Measurements from ENCODE around the gene NFYC. TPM values are rescaled to one million over a fixed set of nuclear protein-coding genes. Genes with fewer than 3 reads are reported as not detected.

NFYC gene
- total and polyA plus RNA-seq, 2 experiments from 2014 or later: 23.7 to 28.3 TPM

GRCh38 chr1:40689737-40690136 lies 1.8 kb upstream of the NFYC start:
- no peak overlapping the region for H2AFZ ChIP-seq
- no peak overlapping the region for H3K27ac ChIP-seq
- H3K9me3 ChIP-seq (ENCODE audit: low read depth): no peaks in the 10 kb centered on the region
- H3K9ac ChIP-seq: no peak overlapping the region
- H4K20me1 ChIP-seq (ENCODE audit: insufficient read depth): no peaks in the 10 kb centered on the region
- H3K4me3 ChIP-seq: no peak overlapping the region
- no peaks in the 10 kb centered on the region for H3K27me3 ChIP-seq (replicated peaks; ENCODE audit: insufficient read depth)
- TF ChIP-seq EZH2phosphoT487 (IDR thresholded peaks at IDR 0.05; ENCODE audit: insufficient read depth, low read depth): no peak
- no peak for TF ChIP-seq EZH2 (IDR thresholded peaks at IDR 0.05; ENCODE audit: insufficient read depth, poor library complexity, severe bottlenecking)
- peaks cover 15% of the 10 kb centered on the region for H3K4me1 ChIP-seq (ENCODE audit: insufficient read depth)
- no peaks in the 10 kb centered on the region for H3K36me3 ChIP-seq (ENCODE audit: low read depth)
- H3K79me2 ChIP-seq (ENCODE audit: insufficient read depth): peaks cover 34% of the 10 kb centered on the region
- no peaks in the 10 kb centered on the region for H3K9me2 ChIP-seq (ENCODE audit: insufficient read depth)
- no peak overlapping the region for H3K4me2 ChIP-seq (ENCODE audit: unreplicated experiment)
- in situ Hi-C loops (cut with MboI): no loop called here
- 27 to 30% methylated on average over 1 of the region's 1 CpG for WGBS, 2 experiments (ENCODE audit: low coverage in 1 of 2, low lambda C conversion rate in 2 of 2, missing lambda C conversion rate in 2 of 2)
- no peak for DNase-seq
- peaks cover 37% of the 10 kb centered on the region for H3F3A ChIP-seq (ENCODE audit: insufficient read depth)

- Histone ChIP-seq H3K79me2 (ENCODE audit: insufficient read depth) (peaks cover 46% of the 10 kb centered on the region), H3K4me2 (ENCODE audit: unreplicated experiment) (peak overlapping the region; percentile 96), H3K27me3 (replicated peaks; ENCODE audit: insufficient read depth) (no peaks in the 10 kb centered on the region), H3K4me1 (ENCODE audit: insufficient read depth) (peaks cover 15% of the 10 kb centered on the region), H3K9me2 (ENCODE audit: insufficient read depth) (no peaks in the 10 kb centered on the region), H3K27ac (peak overlapping the region; percentile 93), H3F3A (ENCODE audit: insufficient read depth) (peaks cover 37% of the 10 kb centered on the region), H3K36me3 (ENCODE audit: low read depth) (no peaks in the 10 kb centered on the region), H3K4me3 (peak overlapping the region; percentile 95), H3K9me3 (ENCODE audit: low read depth) (no peaks in the 10 kb centered on the region), H3K9ac (peak overlapping the region; percentile 99), H2AFZ (peak overlapping the region; percentile 92), H4K20me1 (ENCODE audit: insufficient read depth) (no peaks in the 10 kb centered on the region)
- in situ Hi-C loops (cut with MboI): no loop called here
- WGBS, 2 experiments (ENCODE audit: low coverage in 1 of 2, low lambda C conversion rate in 2 of 2, missing lambda C conversion rate in 2 of 2): 25 to 28% methylated on average over 18 of the region's 18 CpGs
- no peak for DNase-seq
- TF ChIP-seq EZH2phosphoT487 (IDR thresholded peaks at IDR 0.05; ENCODE audit: insufficient read depth, low read depth): no peak
- no peak for TF ChIP-seq EZH2 (IDR thresholded peaks at IDR 0.05; ENCODE audit: insufficient read depth, poor library complexity, severe bottlenecking)
Measured at GRCh38 chr1:40690771-40691537, 550 bp upstream of the NFYC start.

GRCh38 chr1:40692429-40692895 lies 958 bp downstream of the NFYC start:
- peaks cover 37% of the 10 kb centered on the region for H3F3A ChIP-seq (ENCODE audit: insufficient read depth)
- peak; percentile 64 for DNase-seq
- peaks cover 15% of the 10 kb centered on the region for H3K4me1 ChIP-seq (ENCODE audit: insufficient read depth)
- H3K36me3 ChIP-seq (ENCODE audit: low read depth): no peaks in the 10 kb centered on the region
- peaks cover 61% of the 10 kb centered on the region for H3K79me2 ChIP-seq (ENCODE audit: insufficient read depth)
- no peaks in the 10 kb centered on the region for H4K20me1 ChIP-seq (ENCODE audit: insufficient read depth)
- no peaks in the 10 kb centered on the region for H3K9me2 ChIP-seq (ENCODE audit: insufficient read depth)
- H2AFZ ChIP-seq: peak overlapping the region; percentile 92
- H3K9me3 ChIP-seq (ENCODE audit: low read depth): no peaks in the 10 kb centered on the region
- in situ Hi-C loops (cut with MboI): no loop called here
- peak overlapping the region; percentile 99 for H3K9ac ChIP-seq
- H3K27me3 ChIP-seq (replicated peaks; ENCODE audit: insufficient read depth): no peaks in the 10 kb centered on the region
- H3K27ac ChIP-seq: peak overlapping the region; percentile 93
- H3K4me3 ChIP-seq: peak overlapping the region; percentile 95
- peak overlapping the region; percentile 96 for H3K4me2 ChIP-seq (ENCODE audit: unreplicated experiment)
- WGBS, 2 experiments (ENCODE audit: low coverage in 1 of 2, low lambda C conversion rate in 2 of 2, missing lambda C conversion rate in 2 of 2): 1 to 2% methylated on average over 9 of the region's 9 CpGs
- TF ChIP-seq EZH2 (IDR thresholded peaks at IDR 0.05; ENCODE audit: insufficient read depth, poor library complexity, severe bottlenecking) (no peak), EZH2phosphoT487 (IDR thresholded peaks at IDR 0.05; ENCODE audit: insufficient read depth, low read depth) (no peak)

GRCh38 chr1:40693425-40693824 lies 1.9 kb downstream of the NFYC start:
- no peaks in the 10 kb centered on the region for H3K9me3 ChIP-seq (ENCODE audit: low read depth)
- 96 to 97% methylated on average over 1 of the region's 1 CpG for WGBS, 2 experiments (ENCODE audit: low coverage in 1 of 2, low lambda C conversion rate in 2 of 2, missing lambda C conversion rate in 2 of 2)
- no peaks in the 10 kb centered on the region for H3K27me3 ChIP-seq (replicated peaks; ENCODE audit: insufficient read depth)
- peak overlapping the region; percentile 99 for H3K9ac ChIP-seq
- peaks cover 71% of the 10 kb centered on the region for H3K79me2 ChIP-seq (ENCODE audit: insufficient read depth)
- in situ Hi-C loops (cut with MboI): no loop called here
- H3K4me3 ChIP-seq: peak overlapping the region; percentile 95
- H4K20me1 ChIP-seq (ENCODE audit: insufficient read depth): no peaks in the 10 kb centered on the region
- DNase-seq: no peak
- H3F3A ChIP-seq (ENCODE audit: insufficient read depth): peaks cover 37% of the 10 kb centered on the region
- H2AFZ ChIP-seq: peak overlapping the region; percentile 92
- H3K9me2 ChIP-seq (ENCODE audit: insufficient read depth): no peaks in the 10 kb centered on the region
- TF ChIP-seq EZH2 (IDR thresholded peaks at IDR 0.05; ENCODE audit: insufficient read depth, poor library complexity, severe bottlenecking): no peak
- no peak for TF ChIP-seq EZH2phosphoT487 (IDR thresholded peaks at IDR 0.05; ENCODE audit: insufficient read depth, low read depth)
- H3K4me2 ChIP-seq (ENCODE audit: unreplicated experiment): peak overlapping the region; percentile 96
- peak overlapping the region; percentile 93 for H3K27ac ChIP-seq
- no peaks in the 10 kb centered on the region for H3K36me3 ChIP-seq (ENCODE audit: low read depth)
- H3K4me1 ChIP-seq (ENCODE audit: insufficient read depth): peaks cover 15% of the 10 kb centered on the region
